Ectodermal cell (in vitro differentiated cells): ENCODE results near the gene ITPRID2.
"Not testable (repeated sequence)": the region's sequence is repeated elsewhere in the genome, so short reads cannot be mapped to it uniquely, and the experiment has no call there.

Experiments used
- H3K27ac ChIP-seq: 2 replicates; pipeline ENCODE4 v1.7.0; 2013; ENCODE audit warnings: mild to moderate bottlenecking, low read depth, low read length; ENCODE audit not compliant: insufficient read depth, poor library complexity, severe bottlenecking
- H3K27me3 ChIP-seq: 2 replicates; pipeline ENCODE4 v1.7.0; 2013; ENCODE audit warnings: mild to moderate bottlenecking, low read length; ENCODE audit not compliant: insufficient read depth, control insufficient read depth, poor library complexity, severe bottlenecking
- H3K36me3 ChIP-seq: one replicate; pipeline ENCODE4 v1.7.0; 2013; ENCODE audit warnings: low read length; ENCODE audit not compliant: control insufficient read depth, insufficient read depth
- H3K4me1 ChIP-seq: one replicate; pipeline ENCODE4 v1.7.0; 2013; ENCODE audit warnings: low read length; ENCODE audit not compliant: control insufficient read depth, insufficient read depth
- H3K4me3 ChIP-seq: 2 replicates; pipeline ENCODE4 v1.7.0; 2013; ENCODE audit warnings: low read depth, low read length, control low read depth; ENCODE audit not compliant: insufficient read depth
- H3K9me3 ChIP-seq: 2 replicates; pipeline ENCODE4 v1.7.0; 2013; ENCODE audit warnings: mild to moderate bottlenecking, low read length, moderate library complexity; ENCODE audit not compliant: control insufficient read depth
- WGBS, 2 experiments: methylation state at CpG; one replicate each; pipeline ENCODE4 v1.1.7; 2013; ENCODE audit warnings: missing lambda C conversion rate in 2 of 2; 5-methylcytosine and 5-hydroxymethylcytosine counted together

The ITPRID2 gene

GRCh38 chr2:181946444-181947127, 55.1 kb downstream of the ITPRID2 start:
- Histone ChIP-seq H3K27ac (no peak overlapping the region), H3K27me3 (no peaks in the 10 kb centered on the region), H3K4me1 (no peaks in the 10 kb centered on the region), H3K9me3 (no peaks in the 10 kb centered on the region), H3K4me3 (no peak overlapping the region), H3K36me3 (no peaks in the 10 kb centered on the region)
- 84% methylated on average over 1 of the region's 1 CpG for WGBS, 2 experiments

GRCh38 chr2:181947273-181947672, 55.7 kb downstream of the ITPRID2 start:
- H3K27me3 ChIP-seq, result no peaks in the 10 kb centered on the region
- H3K27ac ChIP-seq, result no peak overlapping the region
- H3K9me3 ChIP-seq, result no peaks in the 10 kb centered on the region
- H3K4me3 ChIP-seq, result no peak overlapping the region
- no peaks in the 10 kb centered on the region for H3K36me3 ChIP-seq
- no peaks in the 10 kb centered on the region for H3K4me1 ChIP-seq

GRCh38 chr2:181948227-181948626, 56.7 kb downstream of the ITPRID2 start:
- H3K9me3 ChIP-seq, result no peaks in the 10 kb centered on the region
- no peaks in the 10 kb centered on the region for H3K4me1 ChIP-seq
- no peak overlapping the region for H3K27ac ChIP-seq

GRCh38 chr2:181949047-181949446, 57.5 kb downstream of the ITPRID2 start:
- no peak overlapping the region for H3K4me3 ChIP-seq
- no peaks in the 10 kb centered on the region for H3K36me3 ChIP-seq
- H3K9me3 ChIP-seq, result no peaks in the 10 kb centered on the region
- no peak overlapping the region for H3K27ac ChIP-seq
- no peaks in the 10 kb centered on the region for H3K27me3 ChIP-seq
- no peaks in the 10 kb centered on the region for H3K4me1 ChIP-seq

More at GRCh38 chr2:181948227-181948626, 56.7 kb downstream of the ITPRID2 start:
- no peaks in the 10 kb centered on the region for H3K36me3 ChIP-seq
- no peak overlapping the region for H3K4me3 ChIP-seq
- WGBS, 2 experiments, result 89% methylated on average over 1 of the region's 2 CpGs; no CpG with 5 or more reads in 1 of the 2 experiments
- H3K27me3 ChIP-seq, result no peaks in the 10 kb centered on the region

GRCh38 chr2:181952404-181953226, 61.1 kb downstream of the ITPRID2 start:
- H3K27ac ChIP-seq, result no peak overlapping the region
- H3K9me3 ChIP-seq, result no peaks in the 10 kb centered on the region
- H3K4me3 ChIP-seq, result no peak overlapping the region
- H3K27me3 ChIP-seq, result no peaks in the 10 kb centered on the region
- H3K36me3 ChIP-seq, result no peaks in the 10 kb centered on the region
- H3K4me1 ChIP-seq, result no peaks in the 10 kb centered on the region
- 96 to 100% methylated on average over 1 of the region's 1 CpG for WGBS, 2 experiments

GRCh38 chr2:181953881-181954537, 62.5 kb downstream of the ITPRID2 start:
- Histone ChIP-seq H3K27me3 (no peaks in the 10 kb centered on the region), H3K9me3 (no peaks in the 10 kb centered on the region), H3K36me3 (no peaks in the 10 kb centered on the region), H3K27ac (no peak overlapping the region), H3K4me3 (peak overlapping the region; percentile 28), H3K4me1 (no peaks in the 10 kb centered on the region)
- 0 to 1% methylated on average over 17 to 18 of the region's 19 CpGs for WGBS, 2 experiments

GRCh38 chr2:181954538-181954883, 63.0 kb downstream of the ITPRID2 start:
- no peak overlapping the region for H3K4me3 ChIP-seq
- no peak overlapping the region for H3K27ac ChIP-seq
- 7 to 13% methylated on average over 3 of the region's 4 CpGs for WGBS, 2 experiments

GRCh38 chr2:181955010-181955409, 63.5 kb downstream of the ITPRID2 start:
- Histone ChIP-seq H3K4me1 (no peaks in the 10 kb centered on the region), H3K27me3 (no peaks in the 10 kb centered on the region), H3K27ac (no peak overlapping the region), H3K36me3 (no peaks in the 10 kb centered on the region), H3K9me3 (no peaks in the 10 kb centered on the region), H3K4me3 (no peak overlapping the region)
- WGBS, 2 experiments, result no CpG with 5 or more reads among the region's 1 CpG

More at GRCh38 chr2:181954538-181954883, 63.0 kb downstream of the ITPRID2 start:
- Histone ChIP-seq H3K27me3 (no peaks in the 10 kb centered on the region), H3K4me1 (no peaks in the 10 kb centered on the region), H3K9me3 (no peaks in the 10 kb centered on the region), H3K36me3 (no peaks in the 10 kb centered on the region)

GRCh38 chr2:181955866-181956265, 64.3 kb downstream of the ITPRID2 start:
- H3K9me3 ChIP-seq, H3K36me3 ChIP-seq, H3K27ac ChIP-seq, H3K4me1 ChIP-seq, H3K4me3 ChIP-seq, H3K27me3 ChIP-seq: not testable (repeated sequence)
- 100% methylated on average over 1 to 3 of the region's 3 CpGs for WGBS, 2 experiments

GRCh38 chr2:181957668-181958067, 66.1 kb downstream of the ITPRID2 start:
- no peaks in the 10 kb centered on the region for H3K4me1 ChIP-seq
- no peaks in the 10 kb centered on the region for H3K9me3 ChIP-seq
- H3K27ac ChIP-seq, result no peak overlapping the region
- WGBS, 2 experiments, result 91 to 93% methylated on average over 4 of the region's 4 CpGs
- H3K27me3 ChIP-seq, result no peaks in the 10 kb centered on the region
- H3K36me3 ChIP-seq, result no peaks in the 10 kb centered on the region
- no peak overlapping the region for H3K4me3 ChIP-seq
